ENCODE results near the gene EOLA1. TPM values are rescaled to one million over a fixed set of nuclear protein-coding genes. Genes with fewer than 3 reads are reported as not detected.

EOLA1 gene
- total and polyA plus RNA-seq, 2 experiments from 2014 or later, result 2.5 to 3.3 TPM

GRCh38 chrX:149563359-149563758 is 22.5 kb downstream of the EOLA1 start:
- H2AFZ ChIP-seq, result no peak overlapping the region
- Mint-ChIP-seq H3K27ac (peak overlapping the region; percentile 90), H3K36me3 (ENCODE audit: low read depth) (peaks cover 2% of the 10 kb centered on the region; the same call in 1 of the 3 replicates), H3K4me1 (peaks cover 16% of the 10 kb centered on the region), H3K9me3 (peaks cover 2% of the 10 kb centered on the region; the same call in 2 of the 3 replicates), H3K4me3 (no peak overlapping the region), H3K27me3 (ENCODE audit: insufficient read depth, low read depth, poor library complexity) (no peaks in the 10 kb centered on the region)
- TF ChIP-seq CTCF (conservative IDR thresholded peaks at IDR 0.05; ENCODE audit: low read depth in 2 of 2) (no peak), NANOG (IDR thresholded peaks at IDR 0.05; ENCODE audit: borderline replicate concordance) (no peak), JUNB (IDR thresholded peaks at IDR 0.05; ENCODE audit: unreplicated experiment) (no peak)
- no peaks in the 10 kb centered on the region for H3F3A ChIP-seq (replicated peaks; ENCODE audit: low read depth)
- no peak overlapping the region for H3K4me2 ChIP-seq
- no peaks in the 10 kb centered on the region for H3K4me1 ChIP-seq (ENCODE audit: insufficient read depth)
- no peak for DNase-seq (ENCODE audit: low spot score)
- no peaks in the 10 kb centered on the region for H3K36me3 ChIP-seq (ENCODE audit: insufficient read depth)
- no peak for ATAC-seq
- H3K79me2 ChIP-seq (replicated peaks; ENCODE audit: insufficient read depth), result no peaks in the 10 kb centered on the region
- H4K20me1 ChIP-seq (replicated peaks; ENCODE audit: insufficient read depth), result no peaks in the 10 kb centered on the region
- no peak overlapping the region for H3K27ac ChIP-seq (ENCODE audit: low read depth)
- H3K4me3 ChIP-seq, result no peak overlapping the region
- H3K27me3 ChIP-seq (ENCODE audit: insufficient read depth), result no peaks in the 10 kb centered on the region
- no peaks in the 10 kb centered on the region for H3K9me2 ChIP-seq (ENCODE audit: insufficient read depth)

GRCh38 chrX:149567621-149568417 is 27.0 kb downstream of the EOLA1 start:
- Mint-ChIP-seq H3K9me3 (peaks cover 2% of the 10 kb centered on the region; the same call in 2 of the 3 replicates), H3K27ac (no peak overlapping the region), H3K27me3 (ENCODE audit: insufficient read depth, low read depth, poor library complexity) (no peaks in the 10 kb centered on the region), H3K4me1 (peaks cover 23% of the 10 kb centered on the region), H3K36me3 (ENCODE audit: low read depth) (peaks cover 2% of the 10 kb centered on the region; the same call in 1 of the 3 replicates), H3K4me3 (no peak overlapping the region)
- no peak overlapping the region for H3K4me3 ChIP-seq
- H3K27me3 ChIP-seq (ENCODE audit: insufficient read depth), result no peaks in the 10 kb centered on the region
- H3K27ac ChIP-seq (ENCODE audit: low read depth), result no peak overlapping the region
- H3F3A ChIP-seq (replicated peaks; ENCODE audit: low read depth), result no peaks in the 10 kb centered on the region
- no peaks in the 10 kb centered on the region for H3K36me3 ChIP-seq (ENCODE audit: insufficient read depth)
- no peaks in the 10 kb centered on the region for H3K79me2 ChIP-seq (replicated peaks; ENCODE audit: insufficient read depth)
- no peak overlapping the region for H3K4me2 ChIP-seq
- H4K20me1 ChIP-seq (replicated peaks; ENCODE audit: insufficient read depth), result no peaks in the 10 kb centered on the region
- no peak overlapping the region for H2AFZ ChIP-seq
- no peaks in the 10 kb centered on the region for H3K4me1 ChIP-seq (ENCODE audit: insufficient read depth)
- DNase-seq (ENCODE audit: low spot score) (no peak), ATAC-seq (no peak)
- H3K9me2 ChIP-seq (ENCODE audit: insufficient read depth), result no peaks in the 10 kb centered on the region
- no peak for TF ChIP-seq REST (IDR thresholded peaks at IDR 0.05; ENCODE audit: unreplicated experiment)
- TF ChIP-seq EZH2phosphoT487 (IDR thresholded peaks at IDR 0.05; ENCODE audit: unreplicated experiment), result no peak
- TF ChIP-seq EZH2 (IDR thresholded peaks at IDR 0.05; ENCODE audit: low read depth, unreplicated experiment), result no peak
- no peak for TF ChIP-seq CREB1 (CRISPR knock-in tag; IDR thresholded peaks at IDR 0.05; ENCODE audit: low read depth)
- TF ChIP-seq POLR2AphosphoS5 (IDR thresholded peaks at IDR 0.05; ENCODE audit: low read depth), result no peak
- TF ChIP-seq STAT1 (IDR thresholded peaks at IDR 0.05; ENCODE audit: unreplicated experiment), result no peak
- TF ChIP-seq CTCF (conservative IDR thresholded peaks at IDR 0.05; ENCODE audit: low read depth in 2 of 2), result no peak
- no peak for TF ChIP-seq ZNF114 (CRISPR knock-in tag; IDR thresholded peaks at IDR 0.05)
- no peak for TF ChIP-seq ETS1 (IDR thresholded peaks at IDR 0.05)

All from GM23338 (cell line).